Liver (tissue), 3 donors: ENCODE measurements around the gene OR5D18.

Experiments used
- ATF3 ChIP-seq: IDR thresholded peaks from 2 replicates; pipeline ENCODE4 v1.6.1; 2016; ENCODE audit warnings: antibody characterized with exemption
- CTCF ChIP-seq: fragments of 150-350 bp; IDR thresholded peaks from 2 replicates; pipeline ENCODE4 v1.5.1; 2017; ENCODE audit warnings: improper control_type of control experiment, low read depth, low read length; ENCODE audit not compliant: missing input control
- EGR1 ChIP-seq, 2 donors: IDR thresholded peaks; 2 replicates each; pipeline ENCODE4 v1.6.1; 2016 to 2018; ENCODE audit warnings: antibody characterized with exemption in 2 of 2, low read depth in 2 of 2
- GABPA ChIP-seq, 2 donors: IDR thresholded peaks in 1 of 2; conservative IDR thresholded peaks in 1 of 2; 2 replicates each; pipeline ENCODE4 v1.6.1; 2016; ENCODE audit warnings: antibody characterized with exemption in 2 of 2, mild to moderate bottlenecking in 1 of 2, moderate library complexity in 1 of 2
- RAD21 ChIP-seq, 2 donors: IDR thresholded peaks; 2 replicates each; pipeline ENCODE4 v1.6.1; 2016; ENCODE audit warnings: antibody characterized with exemption in 2 of 2, mild to moderate bottlenecking in 2 of 2
- ZBTB33 ChIP-seq: IDR thresholded peaks from 2 replicates; pipeline ENCODE4 v1.6.1; 2016; ENCODE audit warnings: antibody characterized with exemption
- TF ChIP-seq, protein P1 (sequence below): IDR thresholded peaks from 2 replicates; pipeline ENCODE4 v1.6.1; 2016; ENCODE audit warnings: antibody characterized with exemption, mild to moderate bottlenecking
- donor health status: healthy.
- donor health status: healthy.

DNA sequence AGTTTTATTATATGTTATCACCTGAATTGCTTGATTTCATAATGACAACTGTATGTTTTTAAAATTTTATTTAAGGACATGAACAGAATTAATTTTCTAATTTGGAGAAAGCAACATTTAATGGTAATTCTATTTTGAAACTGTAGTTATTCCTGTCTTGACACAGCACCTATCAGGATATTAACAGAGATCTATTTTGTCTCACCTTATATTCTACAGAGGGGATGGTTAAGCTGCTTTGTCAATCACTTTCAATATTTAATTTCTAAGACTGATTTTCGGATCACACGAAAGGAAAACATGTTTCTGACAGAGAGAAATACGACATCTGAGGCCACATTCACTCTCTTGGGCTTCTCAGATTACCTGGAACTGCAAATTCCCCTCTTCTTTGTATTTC lies 19.0 kb downstream of the OR5D18 start, which contains the start of gene OR5D16:
- TF ChIP-seq CTCF (no peak), GABPA (IDR thresholded peaks at IDR 0.05 in 1 of 2, conservative IDR thresholded peaks at IDR 0.05 in 1 of 2) (no peak), EGR1 (IDR thresholded peaks at IDR 0.05; ENCODE audit: low read depth in 2 of 2) (no peak), ATF3 (no peak), RAD21 (IDR thresholded peaks at IDR 0.05) (no peak), ZBTB33 (no peak)
- TF ChIP-seq, protein P1, sequence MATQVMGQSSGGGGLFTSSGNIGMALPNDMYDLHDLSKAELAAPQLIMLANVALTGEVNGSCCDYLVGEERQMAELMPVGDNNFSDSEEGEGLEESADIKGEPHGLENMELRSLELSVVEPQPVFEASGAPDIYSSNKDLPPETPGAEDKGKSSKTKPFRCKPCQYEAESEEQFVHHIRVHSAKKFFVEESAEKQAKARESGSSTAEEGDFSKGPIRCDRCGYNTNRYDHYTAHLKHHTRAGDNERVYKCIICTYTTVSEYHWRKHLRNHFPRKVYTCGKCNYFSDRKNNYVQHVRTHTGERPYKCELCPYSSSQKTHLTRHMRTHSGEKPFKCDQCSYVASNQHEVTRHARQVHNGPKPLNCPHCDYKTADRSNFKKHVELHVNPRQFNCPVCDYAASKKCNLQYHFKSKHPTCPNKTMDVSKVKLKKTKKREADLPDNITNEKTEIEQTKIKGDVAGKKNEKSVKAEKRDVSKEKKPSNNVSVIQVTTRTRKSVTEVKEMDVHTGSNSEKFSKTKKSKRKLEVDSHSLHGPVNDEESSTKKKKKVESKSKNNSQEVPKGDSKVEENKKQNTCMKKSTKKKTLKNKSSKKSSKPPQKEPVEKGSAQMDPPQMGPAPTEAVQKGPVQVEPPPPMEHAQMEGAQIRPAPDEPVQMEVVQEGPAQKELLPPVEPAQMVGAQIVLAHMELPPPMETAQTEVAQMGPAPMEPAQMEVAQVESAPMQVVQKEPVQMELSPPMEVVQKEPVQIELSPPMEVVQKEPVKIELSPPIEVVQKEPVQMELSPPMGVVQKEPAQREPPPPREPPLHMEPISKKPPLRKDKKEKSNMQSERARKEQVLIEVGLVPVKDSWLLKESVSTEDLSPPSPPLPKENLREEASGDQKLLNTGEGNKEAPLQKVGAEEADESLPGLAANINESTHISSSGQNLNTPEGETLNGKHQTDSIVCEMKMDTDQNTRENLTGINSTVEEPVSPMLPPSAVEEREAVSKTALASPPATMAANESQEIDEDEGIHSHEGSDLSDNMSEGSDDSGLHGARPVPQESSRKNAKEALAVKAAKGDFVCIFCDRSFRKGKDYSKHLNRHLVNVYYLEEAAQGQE = no peak
